ENCODE results near the gene EEFSEC. TPM values are rescaled to one million over a fixed set of nuclear protein-coding genes. Genes with fewer than 3 reads are reported as not detected.
A peak's percentile ranks its signal among the peaks of the same experiment; 100 is the strongest.

Gene EEFSEC
- total RNA-seq, 2 experiments from 2014 or later = 17.7 to 25.3 TPM

GRCh38 chr3:128348805-128349531 is 195.7 kb downstream of the EEFSEC start:
- ChIA-PET CTCF (ENCODE audit: unreplicated experiment) (interaction anchor here (0.6 kb wide), 2 partner anchors 480 to 751 kb away, joined by 3 read pairs; no protein-coding TSS in a partner anchor), POLR2A (interaction anchor here (1.1 kb wide), 1 partner anchor 36 kb away, joined by 3 read pairs; no protein-coding TSS in a partner anchor)
- Histone ChIP-seq H2AFZ (ENCODE audit: low read length) (peak overlapping the region; percentile 47; the same call in 1 of the 2 replicates), H3K9me2 (ENCODE audit: insufficient read depth, low read length) (no peaks in the 10 kb centered on the region), H3K79me2 (ENCODE audit: insufficient read depth, low read depth, low read length) (no peaks in the 10 kb centered on the region), H3K27ac (ENCODE audit: low read depth, low read length, poor library complexity, severe bottlenecking) (peak overlapping the region; percentile 23), H3K36me3 (ENCODE audit: insufficient read depth, low read length) (no peaks in the 10 kb centered on the region), H3K4me1 (ENCODE audit: insufficient read depth, low read length, poor library complexity, severe bottlenecking) (peaks cover 18% of the 10 kb centered on the region), H4K20me1 (ENCODE audit: insufficient read depth, low read length) (no peaks in the 10 kb centered on the region), H3K4me2 (ENCODE audit: low read length) (peak overlapping the region; percentile 69), H3K4me3 (ENCODE audit: low read depth, low read length, poor library complexity, severe bottlenecking) (peak overlapping the region; percentile 32), H3K9me3 (ENCODE audit: low read length) (no peaks in the 10 kb centered on the region)
- intact Hi-C loops (cut with micrococcal nuclease; ENCODE audit: unreplicated experiment) = no loop called here
- DNase-seq (ENCODE audit: low spot score) = peak; percentile 54
- no TSS peak for BruUV-seq (replicated peaks)
- TF ChIP-seq EZH2phosphoT487 (IDR thresholded peaks at IDR 0.05; ENCODE audit: borderline replicate concordance, low read depth, low read length) (no peak), CTCF (conservative IDR thresholded peaks at IDR 0.05; ENCODE audit: low read length) (no peak)

GRCh38 chr3:128349963-128350599 is 196.8 kb downstream of the EEFSEC start:
- H3K9me3 ChIP-seq (ENCODE audit: low read length) = no peaks in the 10 kb centered on the region
- no peak for DNase-seq (ENCODE audit: low spot score)
- POLR2A ChIA-PET = no interaction called here
- H3K36me3 ChIP-seq (ENCODE audit: insufficient read depth, low read length) = no peaks in the 10 kb centered on the region
- intact Hi-C loops (cut with micrococcal nuclease; ENCODE audit: unreplicated experiment) = no loop called here
- H3K4me1 ChIP-seq (ENCODE audit: insufficient read depth, low read length, poor library complexity, severe bottlenecking) = peaks cover 18% of the 10 kb centered on the region
- H3K9me2 ChIP-seq (ENCODE audit: insufficient read depth, low read length) = no peaks in the 10 kb centered on the region
- CTCF ChIA-PET (ENCODE audit: unreplicated experiment) = no interaction called here
- TF ChIP-seq EZH2phosphoT487 (IDR thresholded peaks at IDR 0.05; ENCODE audit: borderline replicate concordance, low read depth, low read length) = no peak
- TF ChIP-seq CTCF (conservative IDR thresholded peaks at IDR 0.05; ENCODE audit: low read length) = no peak
- H2AFZ ChIP-seq (ENCODE audit: low read length) = no peak overlapping the region
- no peak overlapping the region for H3K27ac ChIP-seq (ENCODE audit: low read depth, low read length, poor library complexity, severe bottlenecking)
- no TSS peak for BruUV-seq (replicated peaks)
- H3K4me3 ChIP-seq (ENCODE audit: low read depth, low read length, poor library complexity, severe bottlenecking) = no peak overlapping the region
- no peaks in the 10 kb centered on the region for H3K79me2 ChIP-seq (ENCODE audit: insufficient read depth, low read depth, low read length)
- no peak overlapping the region for H3K4me2 ChIP-seq (ENCODE audit: low read length)
- H4K20me1 ChIP-seq (ENCODE audit: insufficient read depth, low read length) = no peaks in the 10 kb centered on the region

GRCh38 chr3:128351546-128351945 is 198.3 kb downstream of the EEFSEC start:
- Histone ChIP-seq H3K79me2 (ENCODE audit: insufficient read depth, low read depth, low read length) (no peaks in the 10 kb centered on the region), H3K4me2 (ENCODE audit: low read length) (no peak overlapping the region), H3K4me3 (ENCODE audit: low read depth, low read length, poor library complexity, severe bottlenecking) (no peak overlapping the region), H3K9me3 (ENCODE audit: low read length) (no peaks in the 10 kb centered on the region), H3K4me1 (ENCODE audit: insufficient read depth, low read length, poor library complexity, severe bottlenecking) (peaks cover 18% of the 10 kb centered on the region), H4K20me1 (ENCODE audit: insufficient read depth, low read length) (no peaks in the 10 kb centered on the region), H3K36me3 (ENCODE audit: insufficient read depth, low read length) (no peaks in the 10 kb centered on the region), H2AFZ (ENCODE audit: low read length) (no peak overlapping the region), H3K27ac (ENCODE audit: low read depth, low read length, poor library complexity, severe bottlenecking) (no peak overlapping the region), H3K9me2 (ENCODE audit: insufficient read depth, low read length) (no peaks in the 10 kb centered on the region)
- no TSS peak for BruUV-seq (replicated peaks)
- CTCF ChIA-PET (ENCODE audit: unreplicated experiment) = no interaction called here
- no peak for TF ChIP-seq CTCF (conservative IDR thresholded peaks at IDR 0.05; ENCODE audit: low read length)
- no peak for TF ChIP-seq EZH2phosphoT487 (IDR thresholded peaks at IDR 0.05; ENCODE audit: borderline replicate concordance, low read depth, low read length)
- intact Hi-C loops (cut with micrococcal nuclease; ENCODE audit: unreplicated experiment) = no loop called here
- DNase-seq (ENCODE audit: low spot score) = no peak
- POLR2A ChIA-PET = no interaction called here

Measured in OCI-LY7 (cell line).